Breast epithelium (tissue), 4 donors: Measurements from ENCODE around the gene NELL1. TPM values are rescaled to one million over a fixed set of nuclear protein-coding genes. Genes with fewer than 3 reads are reported as not detected.

Experiments
- DNase-seq, 2 donors: peaks; one replicate each; pipeline ENCODE4 v3.0.0-alpha.2; 2019; ENCODE audit warnings: low spot score in 2 of 2
- H3K27ac ChIP-seq, 2 donors: fragments of 200-600 bp; sonication (generic) in 1 of 2; one replicate each; pipeline ENCODE4 v1.5.1; 2016 to 2019; ENCODE audit warnings: mild to moderate bottlenecking in 1 of 2
- H3K27me3 ChIP-seq, 2 donors: fragments of 200-600 bp; sonication (generic) in 1 of 2; one replicate each; pipeline versions ENCODE4 v1.5.1 to v1.6.0; 2017 to 2019; ENCODE audit warnings: control low read depth in 1 of 2, mild to moderate bottlenecking in 1 of 2
- H3K36me3 ChIP-seq: fragments of 200-600 bp; one replicate; pipeline ENCODE4 v1.5.1; 2019
- H3K4me1 ChIP-seq, 2 donors: fragments of 200-600 bp; sonication (generic); one replicate each; pipeline ENCODE4 v1.5.1; 2016 to 2019; ENCODE audit warnings: control low read depth in 1 of 2
- H3K4me3 ChIP-seq, 3 donors: fragments of 200-600 bp; sonication (generic); 1 replicate in 2 of 3; 2 replicates in 1 of 3; pipeline ENCODE4 v1.5.1; 2016 to 2019; ENCODE audit warnings: mild to moderate bottlenecking in 3 of 3, moderate library complexity in 2 of 3
- H3K9me3 ChIP-seq, 2 donors: fragments of 200-600 bp; sonication (generic) in 1 of 2; one replicate each; pipeline ENCODE4 v1.5.1; 2016 to 2019; ENCODE audit warnings: control low read depth in 1 of 2
- POLR2A ChIP-seq: fragments of 450-650 bp; IDR thresholded peaks from one replicate; pipeline ENCODE4 v1.6.1; 2016; ENCODE audit warnings: antibody characterized with exemption, mild to moderate bottlenecking, moderate library complexity
- POLR2AphosphoS5 ChIP-seq, 3 donors: sonication (generic); formaldehyde crosslinking; IDR thresholded peaks; one replicate each; pipeline ENCODE4 v1.6.1; 2017; ENCODE audit warnings: antibody characterized with exemption in 3 of 3
- intact Hi-C: fragments of 100-400 bp; cut with DNase I; formaldehyde crosslinking; loops from one replicate; pipeline ENCODE4 v1.15.1; 2023; ENCODE audit warnings: low total_unique reads
- total RNA-seq, 3 donors: library from RNA; depleted of rRNA; stranded (reverse); fragments of >200 nt; gene quantifications; one replicate each; pipeline ENCODE4 v1.1.0, GENCODE V29; 2016
- TF ChIP-seq, protein P1 (sequence below), 3 donors: fragments of 450-650 bp; IDR thresholded peaks; one replicate each; pipeline ENCODE4 v1.5.1; 2016 to 2017; ENCODE audit warnings: antibody characterized with exemption in 3 of 3, mild to moderate bottlenecking in 3 of 3, moderate library complexity in 3 of 3

The NELL1 gene
- total RNA-seq, 3 donors from 2014 or later, result 0.15 TPM; not detected in 2

GRCh38 chr11:21306739-21307358, 637.5 kb downstream of the NELL1 start:
- Histone ChIP-seq H3K4me3 (no peak overlapping the region), H3K27ac (no peak overlapping the region), H3K4me1 (no peaks in the 10 kb centered on the region), H3K27me3 (no peaks in the 10 kb centered on the region), H3K36me3 (no peaks in the 10 kb centered on the region), H3K9me3 (peaks cover 0 to 6% of the 10 kb centered on the region in 2 donors)
- intact Hi-C loops, result no loop called here
- no peak for DNase-seq
- TF ChIP-seq, protein P1, sequence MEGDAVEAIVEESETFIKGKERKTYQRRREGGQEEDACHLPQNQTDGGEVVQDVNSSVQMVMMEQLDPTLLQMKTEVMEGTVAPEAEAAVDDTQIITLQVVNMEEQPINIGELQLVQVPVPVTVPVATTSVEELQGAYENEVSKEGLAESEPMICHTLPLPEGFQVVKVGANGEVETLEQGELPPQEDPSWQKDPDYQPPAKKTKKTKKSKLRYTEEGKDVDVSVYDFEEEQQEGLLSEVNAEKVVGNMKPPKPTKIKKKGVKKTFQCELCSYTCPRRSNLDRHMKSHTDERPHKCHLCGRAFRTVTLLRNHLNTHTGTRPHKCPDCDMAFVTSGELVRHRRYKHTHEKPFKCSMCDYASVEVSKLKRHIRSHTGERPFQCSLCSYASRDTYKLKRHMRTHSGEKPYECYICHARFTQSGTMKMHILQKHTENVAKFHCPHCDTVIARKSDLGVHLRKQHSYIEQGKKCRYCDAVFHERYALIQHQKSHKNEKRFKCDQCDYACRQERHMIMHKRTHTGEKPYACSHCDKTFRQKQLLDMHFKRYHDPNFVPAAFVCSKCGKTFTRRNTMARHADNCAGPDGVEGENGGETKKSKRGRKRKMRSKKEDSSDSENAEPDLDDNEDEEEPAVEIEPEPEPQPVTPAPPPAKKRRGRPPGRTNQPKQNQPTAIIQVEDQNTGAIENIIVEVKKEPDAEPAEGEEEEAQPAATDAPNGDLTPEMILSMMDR (IDR thresholded peaks at IDR 0.05), result no peak
- no peak for TF ChIP-seq POLR2A
- no peak for TF ChIP-seq POLR2AphosphoS5 (IDR thresholded peaks at IDR 0.05)

GRCh38 chr11:21307874-21308273, 638.5 kb downstream of the NELL1 start:
- no peaks in the 10 kb centered on the region for H3K27me3 ChIP-seq
- H3K36me3 ChIP-seq, result no peaks in the 10 kb centered on the region
- no peak overlapping the region for H3K27ac ChIP-seq
- intact Hi-C loops, result no loop called here
- H3K4me3 ChIP-seq, result no peak overlapping the region
- H3K9me3 ChIP-seq, result no peaks in the 10 kb centered on the region
- H3K4me1 ChIP-seq, result no peaks in the 10 kb centered on the region
- TF ChIP-seq POLR2A (no peak), POLR2AphosphoS5 (IDR thresholded peaks at IDR 0.05) (no peak)
- TF ChIP-seq, protein P1 (IDR thresholded peaks at IDR 0.05), result no peak
- no peak for DNase-seq

DNA sequence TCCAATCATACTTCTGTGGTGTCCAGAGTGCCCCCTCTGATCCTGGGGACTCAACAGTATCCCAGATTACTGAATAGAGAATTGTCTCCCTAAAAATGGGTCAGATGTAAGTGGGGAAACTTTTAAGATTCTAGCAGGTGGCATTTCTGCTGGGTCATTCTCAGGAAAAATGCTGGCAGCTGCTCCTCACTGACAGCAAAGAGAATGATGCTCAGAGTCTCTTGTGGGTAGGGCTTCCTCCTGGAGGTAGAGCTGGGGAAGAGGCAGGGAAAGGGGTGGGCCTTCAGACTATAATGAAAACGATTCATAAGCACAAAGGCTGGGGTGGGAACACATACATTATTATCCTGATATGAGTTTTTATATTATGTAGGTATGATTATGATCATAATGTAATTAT, 647.2 kb downstream of the NELL1 start:
- intact Hi-C loops, result no loop called here

GRCh38 chr11:21321072-21321471, 651.7 kb downstream of the NELL1 start:
- DNase-seq, result no peak
- H3K4me1 ChIP-seq, result no peaks in the 10 kb centered on the region
- no peak overlapping the region for H3K4me3 ChIP-seq
- H3K27ac ChIP-seq, result no peak overlapping the region
- TF ChIP-seq POLR2AphosphoS5 (IDR thresholded peaks at IDR 0.05), result no peak
- TF ChIP-seq, protein P1 (IDR thresholded peaks at IDR 0.05), result no peak
- no peaks in the 10 kb centered on the region for H3K27me3 ChIP-seq
- no peaks in the 10 kb centered on the region for H3K9me3 ChIP-seq
- intact Hi-C loops, result no loop called here
- no peaks in the 10 kb centered on the region for H3K36me3 ChIP-seq

More for the DNA sequence above, 647.2 kb downstream of the NELL1 start:
- TF ChIP-seq POLR2AphosphoS5 (IDR thresholded peaks at IDR 0.05) (no peak), POLR2A (no peak)
- TF ChIP-seq, protein P1 (IDR thresholded peaks at IDR 0.05), result no peak
- Histone ChIP-seq H3K27ac (no peak overlapping the region), H3K4me1 (no peaks in the 10 kb centered on the region), H3K36me3 (no peaks in the 10 kb centered on the region), H3K4me3 (no peak overlapping the region), H3K9me3 (no peaks in the 10 kb centered on the region), H3K27me3 (no peaks in the 10 kb centered on the region)
- no peak for DNase-seq

- Histone ChIP-seq H3K27ac (no peak overlapping the region), H3K4me1 (no peaks in the 10 kb centered on the region), H3K4me3 (no peak overlapping the region), H3K9me3 (no peaks in the 10 kb centered on the region), H3K36me3 (no peaks in the 10 kb centered on the region), H3K27me3 (no peaks in the 10 kb centered on the region)
- TF ChIP-seq POLR2AphosphoS5 (IDR thresholded peaks at IDR 0.05) (no peak), POLR2A (no peak)
- TF ChIP-seq, protein P1 (IDR thresholded peaks at IDR 0.05), result no peak
- no peak for DNase-seq
- intact Hi-C loops, result no loop called here
Observed at GRCh38 chr11:21321530-21321929, 652.1 kb downstream of the NELL1 start.
